Cardiac septum (tissue), 1 donor: ENCODE measurements around the gene NAV1. TPM values are rescaled to one million over a fixed set of nuclear protein-coding genes. Genes with fewer than 3 reads are reported as not detected.
"Not testable (repeated sequence)": the region's sequence is repeated elsewhere in the genome, so short reads cannot be mapped to it uniquely, and the experiment has no call there.

Source experiments
- DNase-seq: peaks from one replicate; pipeline ENCODE4 v3.0.0-alpha.2; 2020; ENCODE audit warnings: low spot score
- intact Hi-C: fragments of 100-400 bp; cut with DNase I; formaldehyde crosslinking; loops from one replicate; pipeline ENCODE4 v1.14.0; 2022
- long read RNA-seq: library from polyadenylated mRNA; unstranded; transcript quantifications from one replicate; pipeline ENCODE4 v2.0.0, GENCODE V29; 2021
- total RNA-seq: library from RNA; stranded (reverse); fragmentation: NEBNext Ultra II Directional; extraction: Animal tissue kit (Norgen Biotek cat#: 25700); gene quantifications from one replicate; pipeline ENCODE4 v1.2.1, GENCODE V29; 2021
- donor health status: DM: no; HTN: no; CAD: no.

The NAV1 gene, protein sequence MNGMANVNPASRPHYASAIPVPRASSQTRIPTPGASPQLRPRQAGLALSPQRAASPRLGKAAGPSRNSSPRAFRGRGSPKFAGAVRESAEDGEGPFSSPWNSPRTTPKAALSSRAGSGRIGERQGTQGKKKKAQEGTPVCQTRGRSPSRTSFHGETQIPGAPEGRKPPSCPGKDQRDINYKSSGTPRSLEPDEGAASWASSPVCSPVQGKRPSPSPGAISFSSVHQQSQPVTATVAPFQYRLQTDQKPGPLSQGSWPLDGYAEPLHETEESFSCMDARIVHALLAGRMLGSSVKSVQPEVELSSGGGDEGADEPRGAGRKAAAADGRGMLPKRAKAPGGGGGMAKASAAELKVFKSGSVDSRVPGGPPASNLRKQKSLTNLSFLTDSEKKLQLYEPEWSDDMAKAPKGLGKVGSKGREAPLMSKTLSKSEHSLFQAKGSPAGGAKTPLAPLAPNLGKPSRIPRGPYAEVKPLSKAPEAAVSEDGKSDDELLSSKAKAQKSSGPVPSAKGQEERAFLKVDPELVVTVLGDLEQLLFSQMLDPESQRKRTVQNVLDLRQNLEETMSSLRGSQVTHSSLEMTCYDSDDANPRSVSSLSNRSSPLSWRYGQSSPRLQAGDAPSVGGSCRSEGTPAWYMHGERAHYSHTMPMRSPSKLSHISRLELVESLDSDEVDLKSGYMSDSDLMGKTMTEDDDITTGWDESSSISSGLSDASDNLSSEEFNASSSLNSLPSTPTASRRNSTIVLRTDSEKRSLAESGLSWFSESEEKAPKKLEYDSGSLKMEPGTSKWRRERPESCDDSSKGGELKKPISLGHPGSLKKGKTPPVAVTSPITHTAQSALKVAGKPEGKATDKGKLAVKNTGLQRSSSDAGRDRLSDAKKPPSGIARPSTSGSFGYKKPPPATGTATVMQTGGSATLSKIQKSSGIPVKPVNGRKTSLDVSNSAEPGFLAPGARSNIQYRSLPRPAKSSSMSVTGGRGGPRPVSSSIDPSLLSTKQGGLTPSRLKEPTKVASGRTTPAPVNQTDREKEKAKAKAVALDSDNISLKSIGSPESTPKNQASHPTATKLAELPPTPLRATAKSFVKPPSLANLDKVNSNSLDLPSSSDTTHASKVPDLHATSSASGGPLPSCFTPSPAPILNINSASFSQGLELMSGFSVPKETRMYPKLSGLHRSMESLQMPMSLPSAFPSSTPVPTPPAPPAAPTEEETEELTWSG (N-terminal part only)
- 86.6 TPM for total RNA-seq
- long read RNA-seq, full-length matches to known transcripts = 1 of 105 reads
- long read RNA-seq, partial matches to known transcripts = 42 of 105 reads
- long read RNA-seq, other reads (novel, unspliced or antisense) = 62 of 105 reads

- peak; percentile 88 for DNase-seq
- intact Hi-C loops = loop anchor here (5.0 to 10.0 kb wide), 2 partner anchors 56 to 108 kb away; no protein-coding TSS in a partner anchor
Observed at GRCh38 chr1:201538612-201539551, at the start of gene NAV1. Gene NAV1, plus strand, starts transcription at chr1:201539127. Its CDS starts 83,758 bp downstream, at chr1:201622885.

DNA sequence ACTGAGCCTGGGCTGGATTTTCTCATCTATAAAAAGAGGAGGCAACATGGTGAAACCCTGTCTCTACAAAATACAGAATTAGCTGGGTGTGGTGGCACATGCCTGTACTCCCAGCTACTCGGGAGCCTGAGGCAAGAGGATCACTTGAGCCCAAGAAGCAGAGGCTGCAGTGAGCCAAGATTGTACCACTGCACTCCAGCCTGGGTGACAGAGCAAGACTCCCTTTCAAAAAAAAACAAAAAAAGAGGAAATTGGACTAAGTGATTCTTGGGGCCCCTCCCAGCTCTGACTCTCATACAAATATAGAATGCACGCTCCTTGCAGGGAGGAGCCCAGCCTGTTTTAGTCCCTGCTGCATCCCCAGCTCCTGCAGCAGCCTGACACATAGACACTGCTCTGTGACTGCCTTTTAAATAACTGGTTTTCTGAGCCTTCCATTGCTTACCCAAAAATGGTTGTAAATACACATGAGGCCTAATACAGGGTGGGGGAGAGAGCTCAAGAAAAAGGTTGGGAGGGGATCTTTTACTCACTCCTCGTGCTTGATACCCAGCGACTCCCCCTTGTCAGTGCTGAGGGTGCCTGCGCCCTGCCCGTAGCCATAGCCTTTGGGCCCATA, 49.2 kb upstream of the NAV1 start:
- intact Hi-C loops = no loop called here
- DNase-seq = no peak

- DNase-seq = no peak
- intact Hi-C loops = no loop called here
Observed at GRCh38 chr1:201490708-201491131, 48.2 kb upstream of the NAV1 start.

DNA sequence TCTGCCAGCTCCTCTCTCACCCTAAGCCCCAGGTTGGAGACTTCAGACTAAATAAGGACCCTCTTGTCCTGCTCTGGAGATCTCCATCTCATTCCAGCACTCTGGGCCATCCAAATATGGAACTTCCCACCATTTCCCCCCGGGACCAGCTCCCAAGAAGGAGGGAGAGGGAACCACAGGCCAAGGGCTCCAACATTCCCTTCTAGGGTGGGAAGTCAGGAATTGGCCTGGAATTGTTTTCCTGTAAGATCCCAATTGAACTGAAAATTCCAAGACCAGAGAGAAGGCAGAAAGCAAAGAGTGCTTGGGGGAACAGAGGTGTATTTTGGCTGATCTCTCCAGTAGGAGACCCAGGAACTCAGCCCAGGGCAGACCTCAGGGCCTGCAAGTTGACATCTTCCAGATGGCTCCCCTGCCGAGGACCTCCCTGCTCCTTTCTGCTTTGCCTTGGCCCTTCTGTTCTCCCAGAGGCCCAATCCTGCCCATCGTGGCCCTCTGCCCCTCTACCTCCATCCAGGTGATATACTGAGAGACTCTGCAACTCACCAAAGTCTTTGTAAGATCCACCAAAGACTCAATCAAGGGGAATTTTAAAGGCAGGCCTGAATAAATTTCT, 46.9 kb upstream of the NAV1 start:
- intact Hi-C loops = no loop called here
- no peak for DNase-seq

GRCh38 chr1:201493026-201493656, 45.8 kb upstream of the NAV1 start:
- DNase-seq, intact Hi-C loops: not testable (repeated sequence)

GRCh38 chr1:201493757-201494617, 44.9 kb upstream of the NAV1 start:
- intact Hi-C loops = no loop called here
- no peak for DNase-seq

GRCh38 chr1:201495551-201496295, 43.2 kb upstream of the NAV1 start:
- intact Hi-C loops = no loop called here
- DNase-seq = peak; percentile 82

DNA sequence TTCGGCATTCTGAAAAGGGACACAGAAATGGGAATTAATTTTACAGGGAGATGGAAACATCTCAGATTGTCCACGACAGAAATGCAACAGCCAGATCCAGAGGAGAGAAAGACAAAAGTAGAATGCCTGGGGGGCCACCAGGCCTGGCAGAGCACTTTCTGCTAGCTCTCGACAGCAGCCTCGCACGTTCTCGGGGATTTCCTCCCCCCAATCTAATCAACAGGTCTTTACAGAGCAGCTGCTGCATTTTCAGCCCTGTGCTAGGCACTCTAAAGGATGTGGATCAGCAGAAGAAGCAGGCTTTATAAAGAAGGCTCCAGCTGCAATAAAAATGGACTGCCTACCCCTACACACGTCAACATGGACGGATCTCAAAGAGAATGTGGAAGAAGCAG, 42.6 kb upstream of the NAV1 start:
- intact Hi-C loops = no loop called here
- DNase-seq = no peak

GRCh38 chr1:201497935-201498509, 40.9 kb upstream of the NAV1 start:
- intact Hi-C loops = loop anchor here (1.0 kb wide), 1 partner anchor 7 kb away; no protein-coding TSS in a partner anchor

GRCh38 chr1:201498621-201499020, 40.3 kb upstream of the NAV1 start:
- intact Hi-C loops = no loop called here

More at GRCh38 chr1:201497935-201498509, 40.9 kb upstream of the NAV1 start:
- no peak for DNase-seq

DNA sequence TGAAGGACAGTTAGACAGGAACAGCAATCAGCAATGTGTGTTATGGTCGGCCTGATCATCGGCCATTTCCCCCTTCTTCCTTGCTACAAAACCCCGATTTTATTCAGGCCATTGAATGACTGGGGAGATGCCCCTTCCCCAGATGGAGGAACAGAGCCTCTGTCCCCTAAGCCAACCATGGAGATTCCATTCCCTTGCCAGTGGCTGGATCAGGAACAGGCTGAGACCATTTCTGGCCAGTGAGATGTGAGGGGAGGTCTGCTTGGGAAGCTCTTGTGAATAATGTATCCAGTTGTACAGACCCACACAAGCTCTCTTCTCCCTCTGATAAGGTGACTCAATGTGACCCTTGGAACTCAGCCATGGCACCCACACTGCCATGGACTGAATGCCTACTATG, 39.7 kb upstream of the NAV1 start:
- no peak for DNase-seq
- intact Hi-C loops = no loop called here

More at GRCh38 chr1:201498621-201499020, 40.3 kb upstream of the NAV1 start:
- DNase-seq = no peak

GRCh38 chr1:201499795-201500669, 38.9 kb upstream of the NAV1 start:
- no peak for DNase-seq

GRCh38 chr1:201500670-201501120, 38.2 kb upstream of the NAV1 start:
- intact Hi-C loops = no loop called here

More at GRCh38 chr1:201499795-201500669, 38.9 kb upstream of the NAV1 start:
- intact Hi-C loops = no loop called here

DNA sequence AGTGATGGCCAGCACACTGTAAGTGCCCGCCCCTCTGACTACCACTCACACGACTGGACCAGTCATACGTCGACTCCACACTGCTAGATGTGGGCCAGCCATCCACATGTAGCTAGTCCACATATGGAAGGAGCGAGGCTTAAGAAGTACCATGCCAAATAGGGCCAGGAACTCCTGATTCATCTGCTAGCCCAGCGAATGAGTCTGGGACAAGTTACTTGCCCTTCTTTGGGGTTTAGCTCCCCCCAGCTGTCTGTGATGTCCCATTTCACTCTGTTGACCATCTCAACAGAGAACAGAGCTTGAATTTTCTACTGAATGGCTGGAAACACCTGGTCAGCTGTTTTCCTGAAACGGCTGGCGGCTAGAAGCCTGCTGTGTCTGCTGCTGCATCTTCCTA, 37.8 kb upstream of the NAV1 start:
- intact Hi-C loops = no loop called here
- no peak for DNase-seq

More at GRCh38 chr1:201500670-201501120, 38.2 kb upstream of the NAV1 start:
- no peak for DNase-seq
